GM18873 (cell line): ENCODE results near the gene SERF2.
"Not testable (repeated sequence)": the region's sequence is repeated elsewhere in the genome, so short reads cannot be mapped to it uniquely, and the experiment has no call there.

Source experiments
- ATAC-seq: cut with Tn5 transposase; IDR thresholded peaks from one replicate; pipeline ENCODE4 v1.9.1; 2021; ENCODE audit warnings: mild to moderate bottlenecking, moderate library complexity, moderate number of reproducible peaks; ENCODE audit not compliant: unreplicated experiment, low FRiP score

SERF2 gene

GRCh38 chr15:43826508-43827341 lies 34.6 kb downstream of the SERF2 start, which contains the start of gene WDR76:
TSS of gene WDR76 (plus strand) at chr15:43827002. CDS start at chr15:43827033, 31 bp downstream.
- peak; percentile 40 for ATAC-seq

DNA sequence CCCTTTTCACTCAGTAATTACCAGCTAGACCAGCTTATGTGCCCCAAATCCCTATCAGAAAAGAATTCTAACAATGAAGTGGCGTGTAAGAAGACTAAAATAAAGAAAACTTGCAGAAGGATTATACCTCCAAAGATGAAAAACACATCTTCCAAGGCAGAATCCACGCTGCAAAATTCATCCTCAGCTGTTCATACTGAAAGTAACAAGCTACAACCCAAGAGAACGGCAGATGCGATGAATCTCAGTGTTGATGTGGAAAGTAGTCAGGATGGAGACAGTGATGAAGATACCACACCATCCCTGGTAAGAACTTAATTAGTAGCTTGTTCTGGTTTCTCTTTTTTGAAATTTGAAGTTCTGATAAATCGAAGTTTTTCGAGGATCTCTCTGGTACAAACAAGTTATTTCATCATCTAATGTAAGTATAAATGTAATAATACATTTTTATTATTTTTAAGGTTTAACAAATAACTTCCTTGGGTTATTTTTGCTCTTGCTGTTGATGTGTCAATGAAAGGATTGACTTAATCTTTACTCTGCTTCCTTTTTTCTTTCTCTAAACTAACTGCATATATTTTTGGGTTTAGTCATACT lies 36.0 kb downstream of the SERF2 start:
- ATAC-seq = no peak

GRCh38 chr15:43829951-43830540 lies 37.9 kb downstream of the SERF2 start:
- not testable (repeated sequence) for ATAC-seq

DNA sequence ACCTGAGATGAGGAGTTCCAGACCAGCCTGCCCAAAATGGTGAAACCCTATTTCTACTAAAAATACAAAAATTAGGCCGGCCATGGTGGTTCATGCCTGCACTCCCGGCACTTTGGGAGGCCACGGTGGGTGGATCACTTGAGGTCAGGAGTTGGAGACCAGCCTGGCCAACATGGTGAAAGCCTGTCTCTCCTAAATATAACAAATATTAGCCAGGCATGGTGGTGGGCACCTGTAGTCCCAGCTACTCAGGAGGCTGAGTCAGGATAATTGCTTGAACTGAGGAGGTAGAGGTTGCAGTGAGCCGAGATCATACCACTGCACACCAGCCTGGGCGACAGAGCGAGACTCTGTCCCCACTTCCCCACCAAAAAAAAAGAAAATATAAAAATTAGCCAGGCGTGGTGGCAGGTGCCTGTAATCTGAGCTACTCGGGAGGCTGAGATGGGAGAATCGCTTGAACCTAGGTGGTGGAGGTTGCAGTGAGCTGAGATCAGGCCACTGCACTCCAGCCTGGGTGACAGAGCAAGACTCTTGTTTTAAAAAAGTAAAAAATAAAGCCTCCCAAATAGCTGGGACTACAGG lies 38.7 kb downstream of the SERF2 start:
- not testable (repeated sequence) for ATAC-seq

- ATAC-seq = not testable (repeated sequence)
Measured at GRCh38 chr15:43831519-43832052, 39.5 kb downstream of the SERF2 start.

GRCh38 chr15:43832485-43832884 lies 40.4 kb downstream of the SERF2 start:
- ATAC-seq = not testable (repeated sequence)

GRCh38 chr15:43845421-43845820 lies 53.3 kb downstream of the SERF2 start:
- no peak for ATAC-seq
